Mesangial cell (primary cell): ENCODE measurements around the gene SERPINB8. TPM values are rescaled to one million over a fixed set of nuclear protein-coding genes. Genes with fewer than 3 reads are reported as not detected.

Source experiments
- total RNA-seq: library from RNA; depleted of rRNA; stranded (reverse); fragments of >200 nt; gene quantifications from 2 replicates; pipeline ENCODE4 v1.2.3, GENCODE V29; 2015

The SERPINB8 gene
- 5.1 and 7.8 TPM in 2 replicates for total RNA-seq

DNA sequence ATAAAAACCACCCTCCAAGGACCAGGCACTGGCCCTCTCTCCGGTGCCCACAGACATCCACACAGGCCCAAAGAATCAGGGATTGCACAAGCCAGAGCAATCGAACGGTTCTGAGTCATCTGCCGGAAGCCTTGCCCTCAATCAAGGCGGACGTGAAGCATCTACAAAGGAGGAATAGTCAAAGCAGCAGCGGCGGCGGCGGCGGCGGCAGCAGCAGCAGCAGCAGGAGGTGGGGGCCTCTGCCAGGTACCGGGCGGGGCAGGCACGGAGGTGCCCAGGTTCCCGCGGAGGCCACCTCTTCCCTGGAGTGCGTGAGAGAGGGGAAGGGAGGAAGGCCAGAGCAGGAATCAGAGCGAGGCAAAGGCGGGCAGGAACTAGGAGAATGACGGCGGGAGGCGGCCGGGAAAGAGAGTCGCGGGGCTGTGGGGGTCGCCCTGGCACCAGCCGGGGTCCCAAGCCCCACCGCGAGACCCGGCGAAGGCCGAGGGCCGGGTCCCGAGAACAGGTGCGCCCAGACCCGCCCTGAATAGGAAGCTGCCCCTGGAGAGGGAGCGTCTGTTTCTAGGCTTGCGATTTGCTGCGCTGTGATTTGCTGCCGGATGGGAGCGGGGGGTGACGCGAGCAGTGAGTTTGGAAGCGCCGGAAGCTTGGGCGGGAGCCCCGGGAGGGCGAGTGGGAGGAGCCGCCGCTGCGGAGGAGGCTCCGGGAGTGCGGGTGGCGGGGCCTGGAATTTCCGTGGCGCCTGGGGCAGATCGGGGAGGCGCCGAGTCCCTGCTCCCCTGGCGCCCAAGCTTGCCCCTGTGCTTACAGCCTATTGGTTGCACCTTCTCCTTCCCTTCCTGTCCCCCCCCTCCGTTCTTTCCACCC lies at the start of gene SERPINB8:
TSS of gene SERPINB8 (plus strand) at position 140 of the 867 bp plus-strand sequence. CDS start 8,228 bp downstream, outside the sequence.

GRCh38 chr18:63949068-63949737 lies 20.7 kb upstream of the SERPINB8 start, which contains the start of gene HMSD:
Gene HMSD (plus strand): TSS chr18:63949301. CDS start chr18:63953456, 4,155 bp downstream.

Other genes starting within 250 kb of the SERPINB8 start
- 4.4 TPM in 1 of 2 replicates, not detected in the other for gene SERPINB7, start 194.7 kb upstream of the SERPINB8 start, total RNA-seq
- gene SERPINB2, start 82.4 kb upstream of the SERPINB8 start, total RNA-seq, result 0.49 TPM in 1 of 2 replicates, not detected in the other
- not detected in 2 replicates for gene SERPINB10, start 62.1 kb upstream of the SERPINB8 start, total RNA-seq
- 0.49 and 0.51 TPM in 2 replicates for gene HMSD, start 20.8 kb upstream of the SERPINB8 start, total RNA-seq
- gene LINC00305, start 179.0 kb downstream of the SERPINB8 start, total RNA-seq, result not detected in 2 replicates